ENCODE measurements around the gene DNAAF1. TPM values are rescaled to one million over a fixed set of nuclear protein-coding genes. Genes with fewer than 3 reads are reported as not detected.

Gene DNAAF1
- total and polyA plus RNA-seq, 2 experiments from 2014 or later = 0.42 TPM

DNA sequence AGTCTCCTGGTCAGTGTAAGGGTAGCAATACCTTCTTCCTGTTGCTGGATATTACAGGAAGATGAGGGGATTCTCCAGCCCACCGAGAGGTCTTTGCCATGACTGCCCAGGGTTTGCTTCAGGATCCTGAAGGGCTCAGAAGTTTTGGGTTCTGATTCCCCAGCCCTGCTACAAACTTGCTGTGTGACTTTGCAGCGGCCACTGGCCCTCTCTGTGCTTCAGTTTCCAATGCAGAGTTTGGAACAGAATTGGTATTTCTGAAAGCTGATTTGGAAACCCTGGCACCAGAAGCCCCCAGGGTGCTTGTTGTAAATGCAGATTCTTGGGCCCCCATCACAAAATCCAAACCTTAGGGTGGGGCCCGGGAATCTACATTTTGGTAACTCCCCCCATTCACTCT lies 80.0 kb downstream of the DNAAF1 start (continued):
- TF ChIP-seq ZNF331 (CRISPR knock-in tag; IDR thresholded peaks at IDR 0.05; ENCODE audit: low read depth) = no peak
- TF ChIP-seq, protein P1, sequence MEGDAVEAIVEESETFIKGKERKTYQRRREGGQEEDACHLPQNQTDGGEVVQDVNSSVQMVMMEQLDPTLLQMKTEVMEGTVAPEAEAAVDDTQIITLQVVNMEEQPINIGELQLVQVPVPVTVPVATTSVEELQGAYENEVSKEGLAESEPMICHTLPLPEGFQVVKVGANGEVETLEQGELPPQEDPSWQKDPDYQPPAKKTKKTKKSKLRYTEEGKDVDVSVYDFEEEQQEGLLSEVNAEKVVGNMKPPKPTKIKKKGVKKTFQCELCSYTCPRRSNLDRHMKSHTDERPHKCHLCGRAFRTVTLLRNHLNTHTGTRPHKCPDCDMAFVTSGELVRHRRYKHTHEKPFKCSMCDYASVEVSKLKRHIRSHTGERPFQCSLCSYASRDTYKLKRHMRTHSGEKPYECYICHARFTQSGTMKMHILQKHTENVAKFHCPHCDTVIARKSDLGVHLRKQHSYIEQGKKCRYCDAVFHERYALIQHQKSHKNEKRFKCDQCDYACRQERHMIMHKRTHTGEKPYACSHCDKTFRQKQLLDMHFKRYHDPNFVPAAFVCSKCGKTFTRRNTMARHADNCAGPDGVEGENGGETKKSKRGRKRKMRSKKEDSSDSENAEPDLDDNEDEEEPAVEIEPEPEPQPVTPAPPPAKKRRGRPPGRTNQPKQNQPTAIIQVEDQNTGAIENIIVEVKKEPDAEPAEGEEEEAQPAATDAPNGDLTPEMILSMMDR (conservative IDR thresholded peaks at IDR 0.05; ENCODE audit: low read depth in 2 of 2) = no peak
- TF ChIP-seq EZH2 (IDR thresholded peaks at IDR 0.05; ENCODE audit: low read depth, unreplicated experiment) = no peak
- no peak for TF ChIP-seq JUNB (IDR thresholded peaks at IDR 0.05; ENCODE audit: unreplicated experiment)

DNA sequence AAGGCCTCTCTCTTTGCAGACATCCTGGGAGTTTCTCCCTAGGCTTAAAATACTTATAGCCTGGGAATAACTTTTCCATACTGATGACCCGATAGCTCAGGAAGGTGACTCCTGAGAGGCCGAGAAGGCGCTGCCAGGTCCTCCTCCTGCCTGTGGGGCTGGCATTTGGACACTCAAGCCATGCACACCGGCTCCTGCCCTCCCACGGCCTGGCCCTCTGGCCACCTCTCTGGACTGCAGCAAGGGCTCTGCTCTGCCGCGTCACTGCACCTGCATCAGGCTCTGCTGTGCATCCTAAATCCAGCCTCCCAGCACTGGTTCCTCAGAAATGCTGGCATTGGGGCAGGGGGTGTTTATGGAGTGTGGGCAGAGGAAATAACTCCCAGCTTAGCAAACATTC lies 80.5 kb downstream of the DNAAF1 start:
- peaks cover 13% of the 10 kb centered on the region for H3K4me1 Mint-ChIP-seq
- H3K27me3 ChIP-seq (ENCODE audit: insufficient read depth) = no peaks in the 10 kb centered on the region
- H3K27ac Mint-ChIP-seq = no peak overlapping the region
- ATAC-seq (no peak), DNase-seq (ENCODE audit: low spot score) (no peak)
- no peak overlapping the region for H3K4me2 ChIP-seq
- H3K27me3 Mint-ChIP-seq (ENCODE audit: insufficient read depth, low read depth, poor library complexity) = peaks cover 10% of the 10 kb centered on the region
- no peak overlapping the region for H3K4me3 Mint-ChIP-seq
- H2AFZ ChIP-seq = no peak overlapping the region; the same call in 1 of the 2 replicates
- H3F3A ChIP-seq (replicated peaks; ENCODE audit: low read depth) = no peaks in the 10 kb centered on the region
- peaks cover 2% of the 10 kb centered on the region; the same call in 1 of the 3 replicates for H3K36me3 Mint-ChIP-seq (ENCODE audit: low read depth)
- H3K4me1 ChIP-seq (ENCODE audit: insufficient read depth) = peaks cover 4% of the 10 kb centered on the region
- H3K9me3 Mint-ChIP-seq = no peaks in the 10 kb centered on the region; the same call in 2 of the 3 replicates
- H3K9me2 ChIP-seq (ENCODE audit: insufficient read depth) = no peaks in the 10 kb centered on the region
- no peak overlapping the region for H3K4me3 ChIP-seq
- no peak overlapping the region for H3K27ac ChIP-seq (ENCODE audit: low read depth)
- no peaks in the 10 kb centered on the region for H3K79me2 ChIP-seq (replicated peaks; ENCODE audit: insufficient read depth)
- no peaks in the 10 kb centered on the region for H4K20me1 ChIP-seq (replicated peaks; ENCODE audit: insufficient read depth)
- no peaks in the 10 kb centered on the region for H3K36me3 ChIP-seq (ENCODE audit: insufficient read depth)
- TF ChIP-seq STAT1 (IDR thresholded peaks at IDR 0.05; ENCODE audit: unreplicated experiment) = no peak
- TF ChIP-seq ZNF331 (CRISPR knock-in tag; IDR thresholded peaks at IDR 0.05; ENCODE audit: low read depth) = no peak
- TF ChIP-seq, protein P2, sequence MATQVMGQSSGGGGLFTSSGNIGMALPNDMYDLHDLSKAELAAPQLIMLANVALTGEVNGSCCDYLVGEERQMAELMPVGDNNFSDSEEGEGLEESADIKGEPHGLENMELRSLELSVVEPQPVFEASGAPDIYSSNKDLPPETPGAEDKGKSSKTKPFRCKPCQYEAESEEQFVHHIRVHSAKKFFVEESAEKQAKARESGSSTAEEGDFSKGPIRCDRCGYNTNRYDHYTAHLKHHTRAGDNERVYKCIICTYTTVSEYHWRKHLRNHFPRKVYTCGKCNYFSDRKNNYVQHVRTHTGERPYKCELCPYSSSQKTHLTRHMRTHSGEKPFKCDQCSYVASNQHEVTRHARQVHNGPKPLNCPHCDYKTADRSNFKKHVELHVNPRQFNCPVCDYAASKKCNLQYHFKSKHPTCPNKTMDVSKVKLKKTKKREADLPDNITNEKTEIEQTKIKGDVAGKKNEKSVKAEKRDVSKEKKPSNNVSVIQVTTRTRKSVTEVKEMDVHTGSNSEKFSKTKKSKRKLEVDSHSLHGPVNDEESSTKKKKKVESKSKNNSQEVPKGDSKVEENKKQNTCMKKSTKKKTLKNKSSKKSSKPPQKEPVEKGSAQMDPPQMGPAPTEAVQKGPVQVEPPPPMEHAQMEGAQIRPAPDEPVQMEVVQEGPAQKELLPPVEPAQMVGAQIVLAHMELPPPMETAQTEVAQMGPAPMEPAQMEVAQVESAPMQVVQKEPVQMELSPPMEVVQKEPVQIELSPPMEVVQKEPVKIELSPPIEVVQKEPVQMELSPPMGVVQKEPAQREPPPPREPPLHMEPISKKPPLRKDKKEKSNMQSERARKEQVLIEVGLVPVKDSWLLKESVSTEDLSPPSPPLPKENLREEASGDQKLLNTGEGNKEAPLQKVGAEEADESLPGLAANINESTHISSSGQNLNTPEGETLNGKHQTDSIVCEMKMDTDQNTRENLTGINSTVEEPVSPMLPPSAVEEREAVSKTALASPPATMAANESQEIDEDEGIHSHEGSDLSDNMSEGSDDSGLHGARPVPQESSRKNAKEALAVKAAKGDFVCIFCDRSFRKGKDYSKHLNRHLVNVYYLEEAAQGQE (IDR thresholded peaks at IDR 0.05; ENCODE audit: unreplicated experiment) = no peak
- TF ChIP-seq POLR2AphosphoS5 (IDR thresholded peaks at IDR 0.05; ENCODE audit: low read depth) = no peak
- TF ChIP-seq EZH2 (IDR thresholded peaks at IDR 0.05; ENCODE audit: low read depth, unreplicated experiment) = no peak
- TF ChIP-seq, protein P3, sequence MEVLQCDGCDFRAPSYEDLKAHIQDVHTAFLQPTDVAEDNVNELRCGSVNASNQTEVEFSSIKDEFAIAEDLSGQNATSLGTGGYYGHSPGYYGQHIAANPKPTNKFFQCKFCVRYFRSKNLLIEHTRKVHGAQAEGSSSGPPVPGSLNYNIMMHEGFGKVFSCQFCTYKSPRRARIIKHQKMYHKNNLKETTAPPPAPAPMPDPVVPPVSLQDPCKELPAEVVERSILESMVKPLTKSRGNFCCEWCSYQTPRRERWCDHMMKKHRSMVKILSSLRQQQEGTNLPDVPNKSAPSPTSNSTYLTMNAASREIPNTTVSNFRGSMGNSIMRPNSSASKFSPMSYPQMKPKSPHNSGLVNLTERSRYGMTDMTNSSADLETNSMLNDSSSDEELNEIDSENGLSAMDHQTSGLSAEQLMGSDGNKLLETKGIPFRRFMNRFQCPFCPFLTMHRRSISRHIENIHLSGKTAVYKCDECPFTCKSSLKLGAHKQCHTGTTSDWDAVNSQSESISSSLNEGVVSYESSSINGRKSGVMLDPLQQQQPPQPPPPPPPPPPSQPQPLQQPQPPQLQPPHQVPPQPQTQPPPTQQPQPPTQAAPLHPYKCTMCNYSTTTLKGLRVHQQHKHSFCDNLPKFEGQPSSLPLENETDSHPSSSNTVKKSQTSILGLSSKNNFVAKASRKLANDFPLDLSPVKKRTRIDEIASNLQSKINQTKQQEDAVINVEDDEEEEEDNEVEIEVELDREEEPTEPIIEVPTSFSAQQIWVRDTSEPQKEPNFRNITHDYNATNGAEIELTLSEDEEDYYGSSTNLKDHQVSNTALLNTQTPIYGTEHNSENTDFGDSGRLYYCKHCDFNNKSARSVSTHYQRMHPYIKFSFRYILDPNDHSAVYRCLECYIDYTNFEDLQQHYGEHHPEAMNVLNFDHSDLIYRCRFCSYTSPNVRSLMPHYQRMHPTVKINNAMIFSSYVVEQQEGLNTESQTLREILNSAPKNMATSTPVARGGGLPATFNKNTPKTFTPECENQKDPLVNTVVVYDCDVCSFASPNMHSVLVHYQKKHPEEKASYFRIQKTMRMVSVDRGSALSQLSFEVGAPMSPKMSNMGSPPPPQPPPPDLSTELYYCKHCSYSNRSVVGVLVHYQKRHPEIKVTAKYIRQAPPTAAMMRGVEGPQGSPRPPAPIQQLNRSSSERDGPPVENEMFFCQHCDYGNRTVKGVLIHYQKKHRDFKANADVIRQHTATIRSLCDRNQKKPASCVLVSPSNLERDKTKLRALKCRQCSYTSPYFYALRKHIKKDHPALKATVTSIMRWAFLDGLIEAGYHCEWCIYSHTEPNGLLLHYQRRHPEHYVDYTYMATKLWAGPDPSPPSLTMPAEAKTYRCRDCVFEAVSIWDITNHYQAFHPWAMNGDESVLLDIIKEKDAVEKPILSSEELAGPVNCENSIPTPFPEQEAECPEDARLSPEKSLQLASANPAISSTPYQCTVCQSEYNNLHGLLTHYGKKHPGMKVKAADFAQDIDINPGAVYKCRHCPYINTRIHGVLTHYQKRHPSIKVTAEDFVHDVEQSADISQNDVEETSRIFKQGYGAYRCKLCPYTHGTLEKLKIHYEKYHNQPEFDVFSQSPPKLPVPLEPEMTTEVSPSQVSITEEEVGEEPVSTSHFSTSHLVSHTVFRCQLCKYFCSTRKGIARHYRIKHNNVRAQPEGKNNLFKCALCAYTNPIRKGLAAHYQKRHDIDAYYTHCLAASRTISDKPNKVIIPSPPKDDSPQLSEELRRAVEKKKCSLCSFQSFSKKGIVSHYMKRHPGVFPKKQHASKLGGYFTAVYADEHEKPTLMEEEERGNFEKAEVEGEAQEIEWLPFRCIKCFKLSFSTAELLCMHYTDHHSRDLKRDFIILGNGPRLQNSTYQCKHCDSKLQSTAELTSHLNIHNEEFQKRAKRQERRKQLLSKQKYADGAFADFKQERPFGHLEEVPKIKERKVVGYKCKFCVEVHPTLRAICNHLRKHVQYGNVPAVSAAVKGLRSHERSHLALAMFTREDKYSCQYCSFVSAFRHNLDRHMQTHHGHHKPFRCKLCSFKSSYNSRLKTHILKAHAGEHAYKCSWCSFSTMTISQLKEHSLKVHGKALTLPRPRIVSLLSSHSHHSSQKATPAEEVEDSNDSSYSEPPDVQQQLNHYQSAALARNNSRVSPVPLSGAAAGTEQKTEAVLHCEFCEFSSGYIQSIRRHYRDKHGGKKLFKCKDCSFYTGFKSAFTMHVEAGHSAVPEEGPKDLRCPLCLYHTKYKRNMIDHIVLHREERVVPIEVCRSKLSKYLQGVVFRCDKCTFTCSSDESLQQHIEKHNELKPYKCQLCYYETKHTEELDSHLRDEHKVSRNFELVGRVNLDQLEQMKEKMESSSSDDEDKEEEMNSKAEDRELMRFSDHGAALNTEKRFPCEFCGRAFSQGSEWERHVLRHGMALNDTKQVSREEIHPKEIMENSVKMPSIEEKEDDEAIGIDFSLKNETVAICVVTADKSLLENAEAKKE (CRISPR knock-in tag; IDR thresholded peaks at IDR 0.05) = no peak
- TF ChIP-seq JUNB (IDR thresholded peaks at IDR 0.05; ENCODE audit: unreplicated experiment) = no peak
- TF ChIP-seq CREB1 (CRISPR knock-in tag; IDR thresholded peaks at IDR 0.05; ENCODE audit: low read depth) = no peak
- no peak for TF ChIP-seq ZNF114 (CRISPR knock-in tag; IDR thresholded peaks at IDR 0.05)
- TF ChIP-seq, protein P4, sequence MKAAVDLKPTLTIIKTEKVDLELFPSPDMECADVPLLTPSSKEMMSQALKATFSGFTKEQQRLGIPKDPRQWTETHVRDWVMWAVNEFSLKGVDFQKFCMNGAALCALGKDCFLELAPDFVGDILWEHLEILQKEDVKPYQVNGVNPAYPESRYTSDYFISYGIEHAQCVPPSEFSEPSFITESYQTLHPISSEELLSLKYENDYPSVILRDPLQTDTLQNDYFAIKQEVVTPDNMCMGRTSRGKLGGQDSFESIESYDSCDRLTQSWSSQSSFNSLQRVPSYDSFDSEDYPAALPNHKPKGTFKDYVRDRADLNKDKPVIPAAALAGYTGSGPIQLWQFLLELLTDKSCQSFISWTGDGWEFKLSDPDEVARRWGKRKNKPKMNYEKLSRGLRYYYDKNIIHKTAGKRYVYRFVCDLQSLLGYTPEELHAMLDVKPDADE (IDR thresholded peaks at IDR 0.05) = no peak
- TF ChIP-seq NANOG (IDR thresholded peaks at IDR 0.05; ENCODE audit: borderline replicate concordance) = no peak
- no peak for TF ChIP-seq EZH2phosphoT487 (IDR thresholded peaks at IDR 0.05; ENCODE audit: unreplicated experiment)
